HPDE6-E6E7 (cell line): ENCODE data around the gene SMOC2.

Source experiments
- DNase-seq: peaks from one replicate; pipeline ENCODE4 v3.0.0; 2011; ENCODE audit warnings: missing footprints; ENCODE audit errors: extremely low spot score

The SMOC2 gene, protein sequence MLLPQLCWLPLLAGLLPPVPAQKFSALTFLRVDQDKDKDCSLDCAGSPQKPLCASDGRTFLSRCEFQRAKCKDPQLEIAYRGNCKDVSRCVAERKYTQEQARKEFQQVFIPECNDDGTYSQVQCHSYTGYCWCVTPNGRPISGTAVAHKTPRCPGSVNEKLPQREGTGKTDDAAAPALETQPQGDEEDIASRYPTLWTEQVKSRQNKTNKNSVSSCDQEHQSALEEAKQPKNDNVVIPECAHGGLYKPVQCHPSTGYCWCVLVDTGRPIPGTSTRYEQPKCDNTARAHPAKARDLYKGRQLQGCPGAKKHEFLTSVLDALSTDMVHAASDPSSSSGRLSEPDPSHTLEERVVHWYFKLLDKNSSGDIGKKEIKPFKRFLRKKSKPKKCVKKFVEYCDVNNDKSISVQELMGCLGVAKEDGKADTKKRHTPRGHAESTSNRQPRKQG

DNA sequence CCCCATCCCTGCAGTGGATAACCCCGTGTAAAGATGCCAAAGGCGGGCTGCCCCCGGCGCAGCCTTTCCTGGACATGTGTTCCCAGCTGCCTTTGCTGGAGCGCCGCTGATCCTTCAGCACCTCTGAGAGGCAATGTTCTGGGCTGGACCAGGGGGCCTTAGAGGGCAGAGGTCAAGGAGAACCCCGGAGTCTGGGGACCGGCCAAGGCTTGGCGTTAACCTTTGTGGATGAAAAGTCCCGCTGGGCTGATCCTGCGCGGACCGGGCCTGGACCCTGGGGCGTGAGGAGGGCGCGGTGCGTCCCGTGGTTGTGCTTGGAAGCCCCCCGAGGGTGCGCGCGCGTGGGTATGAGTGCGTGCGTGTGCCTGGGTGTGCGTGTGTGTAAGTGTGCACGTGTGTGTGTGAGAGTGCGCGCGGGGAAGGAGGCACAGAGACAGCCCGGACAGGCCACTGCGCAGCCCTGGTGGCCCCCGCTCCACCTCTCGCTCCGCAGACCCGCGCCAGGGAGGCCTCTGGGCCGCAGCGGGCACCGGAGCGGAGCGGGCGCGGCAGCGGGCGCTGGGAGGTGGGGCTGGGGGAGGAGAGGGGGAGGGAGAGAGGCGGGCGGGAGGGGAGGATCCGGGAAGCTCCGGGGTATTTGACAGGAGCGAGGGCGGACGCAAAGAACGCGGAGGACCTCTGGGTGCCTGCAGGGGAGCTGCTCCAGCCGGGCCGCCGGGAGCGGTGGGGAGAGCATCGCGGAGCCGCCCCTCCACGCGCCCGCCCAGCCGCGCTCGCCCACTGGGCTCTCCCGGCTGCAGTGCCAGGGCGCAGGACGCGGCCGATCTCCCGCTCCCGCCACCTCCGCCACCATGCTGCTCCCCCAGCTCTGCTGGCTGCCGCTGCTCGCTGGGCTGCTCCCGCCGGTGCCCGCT is at the start of gene SMOC2:
SMOC2 (plus strand) TSS at position 665 of the 914 bp plus-strand sequence; CDS start at position 852, 187 bp downstream.
- peak; percentile 21 for DNase-seq

DNA sequence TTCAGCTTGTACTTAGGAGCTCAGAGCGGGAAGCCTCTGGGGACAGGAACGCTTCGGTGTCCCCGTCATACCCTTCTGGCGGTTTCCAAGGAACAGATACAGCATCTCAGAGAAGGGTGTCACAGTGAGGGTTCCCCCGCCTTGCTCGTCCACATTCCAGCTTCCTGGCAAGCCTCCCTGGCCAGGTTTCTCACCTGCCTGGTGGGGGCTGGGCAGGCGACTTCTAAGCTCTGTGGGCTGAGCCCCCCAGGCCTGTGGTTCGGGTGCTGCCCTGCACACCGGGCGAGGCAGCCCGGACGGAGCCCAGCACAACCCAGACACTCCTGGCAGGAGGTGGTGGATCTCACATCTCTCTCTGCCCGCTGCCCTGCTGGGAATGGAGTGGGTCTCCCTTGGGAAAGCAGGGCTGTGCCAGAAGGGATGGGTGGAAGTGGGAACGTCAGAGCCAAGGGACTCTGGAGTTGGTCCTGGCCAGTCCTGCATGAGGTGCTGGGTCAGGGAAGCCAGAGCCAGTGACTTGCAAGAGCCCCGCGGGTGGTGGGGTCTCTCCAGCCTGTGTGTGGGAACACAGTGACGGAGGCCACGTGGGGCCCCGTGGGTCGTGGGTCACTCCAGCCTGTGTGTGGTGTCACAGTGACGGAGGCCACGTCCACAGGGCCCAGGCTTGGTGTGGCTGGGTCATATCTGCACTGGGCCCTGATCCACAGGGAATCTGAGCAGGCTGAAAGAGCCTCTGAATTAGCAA is 47.7 kb upstream of the SMOC2 start:
- no peak for DNase-seq

DNA sequence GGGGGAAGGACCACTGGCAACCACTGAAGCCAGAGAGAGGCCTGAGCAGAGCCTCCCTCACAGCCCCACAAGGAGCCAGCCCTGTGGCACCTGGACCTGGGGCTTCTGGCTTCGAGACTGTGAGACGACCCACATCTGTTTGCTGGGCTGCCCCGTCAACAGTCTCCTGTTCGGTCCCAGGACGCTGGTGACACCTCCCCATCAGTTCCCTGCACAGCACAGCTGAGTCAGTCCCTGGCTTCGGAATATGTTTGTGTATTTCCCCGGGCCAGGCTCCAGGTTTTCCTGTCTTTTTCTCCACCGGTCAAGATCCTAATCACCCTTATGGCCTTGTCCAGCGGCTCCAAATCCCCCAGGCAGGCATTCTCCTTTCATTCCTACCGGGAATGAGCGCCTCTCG is 46.4 kb upstream of the SMOC2 start:
- no peak for DNase-seq

DNA sequence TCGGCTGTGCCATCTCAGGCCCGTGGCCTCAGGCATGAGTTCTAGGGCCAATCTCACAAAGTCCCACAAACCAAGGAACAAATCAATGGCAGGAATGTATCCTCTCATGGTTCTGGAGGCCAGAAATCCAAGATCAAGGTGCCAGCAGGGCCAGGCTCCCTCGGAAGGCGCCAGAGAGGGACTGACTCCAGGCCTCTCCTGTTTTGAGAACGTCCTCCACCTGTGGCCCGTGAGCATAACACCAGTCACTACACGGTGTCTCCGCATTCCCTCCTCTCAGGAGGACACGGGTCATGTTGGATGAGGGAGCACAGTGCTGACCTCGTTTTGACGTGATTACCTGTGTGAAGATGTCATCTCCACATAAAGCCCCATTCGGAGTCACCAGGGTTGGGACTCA is 45.0 kb upstream of the SMOC2 start:
- DNase-seq, result no peak

DNA sequence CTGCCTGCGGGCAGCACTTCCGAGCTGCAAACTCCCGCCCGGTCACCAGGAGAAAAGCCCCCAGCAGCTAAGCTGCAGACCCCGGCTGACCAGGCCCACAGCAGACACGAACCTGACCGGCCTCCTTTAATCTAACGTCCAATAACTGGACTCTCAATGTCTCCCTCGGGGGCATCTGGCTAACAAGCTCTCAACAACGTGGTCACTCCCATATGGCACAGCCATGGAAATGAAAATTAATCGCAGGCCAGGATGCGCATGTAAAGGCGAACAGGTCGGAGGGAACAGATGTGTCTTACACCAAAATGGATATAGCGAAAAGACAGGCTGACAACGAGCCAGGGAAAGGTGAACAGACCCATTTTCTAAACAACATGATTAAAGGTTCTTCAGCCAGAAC is 44.4 kb upstream of the SMOC2 start:
- no peak for DNase-seq

DNA sequence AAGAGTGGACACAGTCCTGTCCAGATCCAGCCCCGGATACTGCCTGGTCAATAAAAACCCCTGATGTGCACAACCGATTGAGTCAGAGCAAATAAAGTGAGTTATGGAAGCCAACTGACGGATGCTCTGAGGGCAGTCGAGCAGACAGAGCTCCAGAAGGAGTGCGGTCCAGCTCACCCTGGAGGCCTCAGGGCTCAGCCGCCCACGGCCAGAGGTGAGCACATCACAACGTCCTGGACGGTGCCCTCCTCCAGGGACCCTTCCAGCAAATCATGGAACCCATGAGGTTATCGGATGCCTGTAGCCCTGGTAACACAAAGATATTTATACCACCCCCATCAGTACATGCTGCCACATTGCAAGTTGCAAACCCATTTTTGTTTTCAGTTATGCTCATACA is 44.0 kb upstream of the SMOC2 start:
- DNase-seq, result no peak

DNA sequence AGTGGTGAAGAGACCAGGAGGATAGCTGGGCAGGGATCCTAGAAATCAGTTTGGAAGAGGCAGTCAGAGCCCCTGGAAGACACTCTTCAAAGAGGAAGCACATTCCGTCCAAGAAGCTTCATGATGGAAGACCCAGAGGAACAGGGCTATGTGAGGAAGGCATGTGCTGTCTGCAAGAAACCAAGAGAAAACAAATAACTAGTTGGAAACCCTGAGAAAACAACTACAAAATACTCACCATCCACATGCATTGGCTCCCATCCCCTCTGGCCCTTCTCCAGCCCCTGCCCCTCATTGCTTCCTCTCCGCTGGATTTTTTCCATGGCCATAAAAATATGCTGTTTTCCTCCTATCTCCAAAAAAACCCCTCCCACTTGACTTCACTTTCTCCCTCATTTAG is 40.9 kb upstream of the SMOC2 start:
- DNase-seq, result no peak

DNA sequence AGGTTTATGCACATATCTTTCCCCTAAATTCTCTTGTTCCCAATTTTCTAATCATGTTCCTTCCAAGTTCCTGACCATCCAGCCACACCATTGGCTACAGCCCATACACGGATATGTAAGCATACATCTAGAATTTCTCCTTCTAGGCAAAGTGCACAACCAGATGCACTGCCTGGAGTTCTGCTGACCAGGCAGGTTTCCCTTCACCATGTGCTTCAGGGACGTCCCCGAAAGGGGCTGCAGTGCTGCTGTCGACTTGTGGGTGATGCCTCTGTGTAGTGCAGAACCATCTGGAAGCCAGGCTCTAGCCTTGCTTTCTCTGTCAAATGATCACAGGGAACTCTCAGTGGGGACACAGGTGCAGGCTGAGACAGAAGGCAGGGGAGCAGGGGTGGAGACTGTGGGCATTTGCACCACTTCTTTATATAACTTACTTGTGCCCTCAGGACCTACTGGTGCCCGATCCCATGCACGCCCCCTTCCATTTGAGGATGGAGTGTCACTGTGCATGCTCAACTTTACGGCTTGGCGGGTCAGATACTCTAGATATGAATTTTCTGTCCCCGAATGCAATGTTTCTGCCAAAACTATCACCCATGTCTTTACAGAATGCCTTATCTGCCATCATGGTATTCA is 37.5 kb upstream of the SMOC2 start:
- no peak for DNase-seq

DNA sequence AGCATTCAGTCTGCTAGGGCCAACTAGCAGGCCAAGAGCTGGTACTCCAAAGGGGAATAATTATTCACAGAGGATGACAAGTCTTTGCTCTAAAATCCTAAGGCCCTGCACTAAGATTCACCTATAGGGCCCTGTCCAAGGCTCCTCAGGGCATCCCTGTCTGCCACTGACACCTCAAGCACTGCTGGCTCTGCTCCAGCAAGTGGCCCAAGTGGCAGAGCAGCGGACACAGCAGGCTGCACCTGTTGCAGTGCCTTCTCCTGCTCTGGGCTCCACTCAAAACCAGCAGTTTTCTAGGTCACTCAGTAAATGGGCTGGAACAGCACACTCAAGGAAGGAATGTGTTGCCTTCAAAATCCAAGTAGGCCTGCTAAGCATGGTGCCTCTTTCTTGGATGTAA is 36.4 kb upstream of the SMOC2 start:
- no peak for DNase-seq

DNA sequence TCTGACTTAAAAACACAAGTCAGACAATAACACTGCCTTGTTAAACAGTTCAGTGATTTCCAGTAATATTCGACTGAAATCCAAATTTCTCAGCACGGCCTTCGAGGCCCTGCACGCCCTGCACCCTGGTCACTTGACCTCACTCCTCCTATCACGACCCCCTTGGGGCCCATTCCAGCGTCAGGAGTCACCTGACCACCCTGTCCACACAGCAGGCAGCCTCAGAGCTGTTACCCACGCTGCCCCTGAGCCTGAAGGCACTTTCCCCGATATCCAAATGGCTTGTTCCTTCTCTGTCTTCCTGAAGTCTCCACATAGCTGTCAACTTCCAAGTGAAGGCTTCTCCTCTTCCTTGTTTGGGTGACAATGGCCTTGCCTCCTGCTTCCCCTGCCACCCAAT is 33.1 kb upstream of the SMOC2 start:
- DNase-seq, result no peak

DNA sequence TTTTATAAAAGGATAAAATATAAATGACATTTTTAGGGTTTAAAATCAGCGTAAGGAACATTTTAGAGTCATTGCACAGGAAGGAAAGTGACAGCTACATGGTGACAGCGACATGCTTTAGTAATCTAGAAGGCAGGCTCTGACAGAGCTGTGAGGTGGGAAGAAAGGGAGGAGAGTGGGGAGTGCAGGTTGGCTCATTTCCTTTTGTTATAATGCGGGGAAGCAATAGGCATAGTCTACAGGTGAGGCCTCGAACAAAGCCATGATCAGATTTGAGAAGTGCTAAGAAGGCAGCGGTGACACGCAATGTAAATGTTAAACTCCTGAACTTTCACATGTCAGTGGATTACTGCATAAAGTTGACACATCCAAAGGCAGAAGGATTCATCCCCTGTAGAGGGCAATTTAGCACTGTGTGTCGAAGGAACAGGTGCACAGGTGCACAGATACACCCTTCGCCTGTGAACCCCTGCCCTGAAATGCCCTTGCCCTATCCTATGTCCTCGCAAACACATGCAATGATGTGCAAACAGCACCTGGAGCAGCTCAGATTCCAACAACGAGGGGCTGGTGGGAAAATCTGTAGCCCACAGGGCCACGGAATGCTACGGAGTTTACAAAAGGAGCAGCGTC is 32.4 kb upstream of the SMOC2 start:
- no peak for DNase-seq

DNA sequence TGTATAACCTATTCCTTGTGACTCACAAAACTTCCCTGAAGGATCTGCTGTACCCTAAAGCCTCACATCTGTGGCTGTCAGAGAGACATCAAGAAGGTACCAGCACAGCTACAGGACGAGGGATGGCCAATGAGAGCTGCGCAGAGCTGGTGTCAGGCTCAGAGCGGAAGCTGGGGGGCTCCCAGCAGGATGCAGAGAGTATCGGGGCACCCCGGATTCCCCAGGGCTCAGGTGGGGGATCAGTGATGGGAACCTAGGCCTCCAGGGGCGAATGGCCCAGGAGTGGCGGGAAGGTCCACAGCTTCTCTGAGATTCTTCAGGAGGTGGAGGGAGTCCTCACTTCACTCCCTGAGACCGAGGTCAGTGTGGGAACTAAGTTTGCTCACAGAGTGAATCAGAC is 30.9 kb upstream of the SMOC2 start:
- DNase-seq, result no peak

DNA sequence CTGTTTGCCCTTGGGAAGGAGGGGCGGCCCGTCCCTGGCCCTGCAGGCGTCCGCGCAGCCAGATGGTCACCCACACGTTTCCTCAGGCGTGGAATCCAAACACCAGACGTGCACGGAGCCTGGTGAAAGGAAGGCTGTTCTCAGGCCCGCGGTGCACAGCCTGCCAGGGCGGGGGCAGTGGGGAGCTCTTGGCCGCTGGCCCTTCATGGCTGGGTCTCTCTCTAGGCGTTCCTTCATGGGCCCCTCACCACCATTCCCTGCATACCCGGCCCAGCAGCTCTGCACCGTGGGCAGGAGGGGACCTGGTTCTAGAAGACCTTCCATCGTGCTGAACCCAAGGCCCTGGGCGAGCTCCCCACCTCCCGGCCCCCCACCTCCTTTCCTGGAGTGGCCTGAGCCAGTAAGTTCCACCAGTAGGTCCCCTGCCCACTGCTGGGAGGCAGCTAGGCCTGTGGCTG is 30.4 kb upstream of the SMOC2 start:
- no peak for DNase-seq

DNA sequence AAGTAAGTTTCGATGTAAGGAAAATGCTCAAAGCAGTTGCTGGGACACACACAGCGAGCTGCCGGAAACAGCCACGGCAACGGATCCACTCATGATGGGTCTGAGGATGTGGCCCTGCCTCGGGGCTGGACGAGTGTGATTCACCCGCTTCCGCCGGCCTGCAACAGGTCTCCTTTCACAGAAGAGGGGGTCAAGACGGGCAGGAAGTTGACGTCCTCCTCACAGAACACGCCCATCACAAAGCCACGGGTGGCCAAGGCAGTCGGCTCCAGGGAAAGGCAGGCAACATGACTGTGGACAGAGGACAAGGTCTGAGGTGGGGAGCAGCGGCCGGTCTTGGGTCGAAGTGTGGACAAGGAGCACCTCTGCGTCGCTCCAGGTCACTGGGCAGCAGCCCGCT is 29.9 kb upstream of the SMOC2 start:
- DNase-seq, result no peak

DNA sequence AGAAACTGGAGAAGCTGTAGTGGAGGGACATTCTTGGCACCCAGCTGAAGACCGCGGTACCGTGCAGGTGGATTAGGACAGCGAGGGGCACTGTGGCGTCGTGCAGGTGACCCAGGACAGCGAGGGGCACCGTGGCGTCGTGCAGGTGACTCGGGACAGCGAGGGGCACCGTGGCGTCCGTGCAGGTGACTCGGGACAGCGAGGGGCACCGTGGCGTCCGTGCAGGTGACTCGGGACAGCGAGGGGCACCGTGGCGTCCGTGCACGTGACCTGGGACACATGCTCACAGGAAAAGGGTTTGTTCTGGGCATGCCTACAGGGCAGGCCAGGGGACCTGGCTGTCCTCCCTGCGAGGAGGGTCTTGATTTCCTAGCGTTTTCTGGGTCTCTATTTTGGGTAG is 29.2 kb upstream of the SMOC2 start:
- no peak for DNase-seq

DNA sequence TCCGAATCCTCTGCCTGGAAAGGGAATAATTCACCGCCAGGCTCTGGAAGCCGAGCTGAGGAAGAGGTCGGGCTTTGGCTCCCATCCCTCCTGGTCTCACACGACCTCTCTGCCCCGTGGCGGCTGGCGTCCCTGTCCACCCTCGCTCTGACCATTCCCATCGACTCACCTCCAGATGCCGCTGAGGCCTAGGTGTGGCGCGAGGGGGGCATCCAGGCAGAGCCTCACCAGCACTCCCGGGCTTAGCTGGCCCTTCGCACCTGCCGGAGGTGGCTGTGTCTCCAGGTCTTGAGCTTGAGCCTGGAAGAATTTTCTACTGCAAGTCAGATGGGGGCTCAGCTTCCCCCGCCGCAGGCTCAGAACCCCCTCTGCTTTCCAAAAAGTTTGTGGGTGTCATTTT is 28.5 kb upstream of the SMOC2 start:
- no peak for DNase-seq

DNA sequence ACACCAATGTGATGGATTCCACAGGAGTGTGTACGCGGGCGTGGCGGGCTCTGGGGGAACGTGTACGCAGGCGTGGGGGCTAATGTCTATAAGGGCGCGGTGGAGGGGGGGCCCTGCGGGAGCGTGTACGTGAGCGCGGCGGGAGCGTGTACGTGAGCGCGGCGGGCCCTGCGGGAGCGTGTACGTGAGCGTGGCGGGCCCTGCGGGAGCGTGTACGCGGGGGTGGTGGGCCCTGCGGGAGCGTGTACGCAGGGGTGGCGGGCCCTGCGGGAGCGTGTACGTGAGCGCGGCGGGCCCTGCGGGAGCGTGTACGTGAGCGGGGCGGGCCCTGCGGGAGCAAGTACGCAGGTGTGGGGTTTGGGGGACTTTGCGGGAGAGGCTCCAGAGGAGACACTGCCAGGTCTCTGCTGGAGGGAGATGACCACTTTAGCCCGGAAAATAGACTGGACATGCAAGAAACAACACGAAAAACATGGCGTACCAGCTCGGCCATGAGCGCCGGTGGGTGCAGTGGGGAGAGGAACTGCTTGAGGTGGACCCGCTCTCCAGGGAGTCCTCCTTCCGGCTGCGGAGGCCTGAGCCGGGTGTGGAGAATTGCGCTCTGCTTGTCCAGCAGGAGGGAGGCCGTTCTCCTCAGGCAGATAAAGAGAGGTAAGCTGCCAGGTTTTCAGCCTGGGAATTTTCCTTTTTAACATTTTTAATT is 27.8 kb upstream of the SMOC2 start:
- no peak for DNase-seq

DNA sequence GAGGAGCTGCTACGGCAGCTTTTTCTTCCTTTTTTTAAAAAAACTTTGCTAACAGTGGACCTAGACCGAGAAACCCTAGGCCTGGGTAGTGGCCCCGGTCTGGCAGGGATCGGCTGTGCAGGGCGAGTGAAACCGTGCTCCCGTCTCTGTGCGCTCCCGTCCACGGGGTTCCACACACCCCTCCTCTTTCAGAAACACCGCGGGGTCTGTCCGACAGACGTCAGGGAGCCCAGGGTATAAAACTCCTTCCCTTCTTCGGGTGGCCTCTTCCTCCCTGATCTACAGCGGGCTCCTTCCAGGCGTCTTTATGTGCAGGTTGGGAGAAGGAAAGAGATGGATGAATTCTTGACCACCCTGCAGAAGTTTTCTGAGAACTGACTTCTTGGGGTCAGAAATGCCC is 27.1 kb upstream of the SMOC2 start:
- DNase-seq, result no peak

DNA sequence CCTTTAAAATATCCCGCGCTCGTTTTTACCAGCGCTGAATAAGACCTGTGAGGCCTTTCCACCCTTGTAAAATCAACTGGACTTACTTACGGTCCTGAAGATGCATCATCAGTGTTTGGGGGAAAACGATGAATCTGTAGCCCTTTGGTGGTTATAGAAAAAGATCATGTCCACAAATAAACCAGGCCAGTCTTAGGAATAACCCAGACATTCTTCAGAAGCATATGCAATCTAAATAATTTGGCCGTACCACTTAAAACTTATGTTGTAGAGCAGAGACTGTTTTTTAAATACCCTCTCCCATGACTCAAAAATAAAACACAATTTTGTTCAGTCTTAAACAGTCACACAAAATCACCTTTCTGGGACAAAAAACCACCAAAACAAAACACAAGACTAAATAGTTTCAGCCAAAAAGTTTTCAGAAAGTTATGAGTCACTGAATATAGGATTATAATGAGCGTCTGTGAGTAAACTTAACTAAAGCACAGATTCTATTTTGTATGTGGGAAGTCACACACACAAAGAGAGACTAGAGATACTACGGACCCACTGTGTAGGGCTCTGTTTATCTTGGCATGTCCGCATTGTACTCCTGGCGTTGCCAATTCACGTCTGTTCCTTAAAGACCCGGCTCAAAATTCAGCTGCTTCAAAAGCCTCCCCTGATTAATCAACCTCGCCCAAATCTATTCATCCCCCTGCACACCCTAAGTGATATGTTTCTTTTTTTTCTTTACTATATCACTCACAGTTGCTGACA is 26.5 kb upstream of the SMOC2 start:
- DNase-seq, result no peak
